PC-9 (cell line): ENCODE results near the gene CNNM4.

Experiments used
- CTCF ChIP-seq: fragments of 200-600 bp; sonication (generic); conservative IDR thresholded peaks from 2 replicates; pipeline ENCODE4 v1.6.1; 2017; ENCODE audit warnings: mixed run types, antibody characterized with exemption, mild to moderate bottlenecking, moderate library complexity
- EZH2 ChIP-seq: fragments of 200-600 bp; sonication (generic); IDR thresholded peaks from 2 replicates; pipeline ENCODE4 v1.8.0; 2017; ENCODE audit warnings: antibody characterized with exemption, low read depth

GRCh38 chr2:96788442-96789244 lies 27.9 kb downstream of the CNNM4 start:
- TF ChIP-seq CTCF (no peak), EZH2 (no peak)
